Mesenchymal stem cell (in vitro differentiated cells and primary cell): ENCODE data around the gene CCDC127.
A peak's percentile ranks its signal among the peaks of the same experiment; 100 is the strongest.

Source experiments
- DNase-seq: peaks from one replicate; pipeline ENCODE4 v3.0.0-alpha.2; 2013
- H2AFZ ChIP-seq: one replicate; pipeline ENCODE4 v1.6.1; 2013; ENCODE audit warnings: low read depth, mild to moderate bottlenecking, control low read depth, inconsistent platforms, low read length, moderate library complexity
- H2AK5ac ChIP-seq: 2 replicates; pipeline ENCODE4 v1.6.1; 2013; ENCODE audit warnings: low read length, moderate library complexity, mild to moderate bottlenecking, inconsistent platforms; ENCODE audit not compliant: severe bottlenecking
- H2BK120ac ChIP-seq: one replicate; pipeline ENCODE4 v1.6.1; 2013; ENCODE audit warnings: low read depth, mild to moderate bottlenecking, inconsistent platforms, low read length, moderate library complexity
- H2BK12ac ChIP-seq, 2 experiments: one replicate each; pipeline ENCODE4 v1.6.1; 2013; ENCODE audit warnings: inconsistent platforms in 2 of 2, low read length in 2 of 2, mild to moderate bottlenecking in 2 of 2, moderate library complexity in 2 of 2, control low read depth in 1 of 2
- H2BK15ac ChIP-seq: one replicate; pipeline ENCODE4 v1.6.1; 2013; ENCODE audit warnings: mild to moderate bottlenecking, low read depth, inconsistent platforms; ENCODE audit not compliant: poor library complexity, severe bottlenecking
- H2BK5ac ChIP-seq: 2 replicates; pipeline ENCODE4 v1.6.1; 2013; ENCODE audit warnings: low read depth, mild to moderate bottlenecking, low read length, control low read depth, inconsistent platforms; ENCODE audit not compliant: poor library complexity, severe bottlenecking
- H3K14ac ChIP-seq, 2 experiments: one replicate each; pipeline ENCODE4 v1.6.1; 2013; ENCODE audit warnings: inconsistent platforms in 2 of 2, low read length in 2 of 2, control low read depth in 1 of 2, mild to moderate bottlenecking in 1 of 2, moderate library complexity in 1 of 2
- H3K18ac ChIP-seq, 2 experiments: one replicate each; pipeline ENCODE4 v1.6.1; 2013; ENCODE audit warnings: inconsistent platforms in 2 of 2, low read length in 2 of 2, control low read depth in 1 of 2, low read depth in 1 of 2, mild to moderate bottlenecking in 1 of 2
- H3K23ac ChIP-seq, 2 experiments: one replicate each; pipeline ENCODE4 v1.6.1; 2013; ENCODE audit warnings: inconsistent platforms in 2 of 2, low read length in 2 of 2, mild to moderate bottlenecking in 2 of 2, moderate library complexity in 2 of 2, control low read depth in 1 of 2
- H3K27ac ChIP-seq: 2 replicates; pipeline ENCODE4 v1.5.1; 2013; ENCODE audit warnings: mild to moderate bottlenecking, moderate library complexity, low read length, control low read depth, inconsistent platforms; ENCODE audit not compliant: poor library complexity, severe bottlenecking
- H3K27me3 ChIP-seq, 2 experiments: 2 replicates each; pipeline versions ENCODE4 v1.6.1 to v1.7.0; 2013; ENCODE audit warnings: low read length in 2 of 2, mild to moderate bottlenecking in 2 of 2, moderate library complexity in 2 of 2, control low read depth in 1 of 2, inconsistent platforms in 1 of 2; ENCODE audit not compliant: control insufficient read depth in 1 of 2, insufficient read depth in 1 of 2
- H3K36me3 ChIP-seq, 2 experiments: 2 replicates each; pipeline versions ENCODE4 v1.6.1 to v1.7.0; 2013; ENCODE audit warnings: low read length in 2 of 2, control low read depth in 1 of 2, inconsistent platforms in 1 of 2, low read depth in 1 of 2, mild to moderate bottlenecking in 1 of 2; ENCODE audit not compliant: insufficient read depth in 2 of 2, control insufficient read depth in 1 of 2
- H3K4ac ChIP-seq, 2 experiments: one replicate each; pipeline ENCODE4 v1.6.1; 2013; ENCODE audit warnings: inconsistent platforms in 2 of 2, low read length in 2 of 2, mild to moderate bottlenecking in 2 of 2, moderate library complexity in 2 of 2, control low read depth in 1 of 2, low read depth in 1 of 2
- H3K4me1 ChIP-seq: 2 replicates; pipeline ENCODE4 v1.6.1; 2013; ENCODE audit warnings: low read depth, low read length, control low read depth; ENCODE audit not compliant: control insufficient read depth, insufficient read depth
- H3K4me2 ChIP-seq: 2 replicates; pipeline ENCODE4 v1.6.1; 2013; ENCODE audit warnings: low read length, mild to moderate bottlenecking, inconsistent platforms; ENCODE audit not compliant: poor library complexity, severe bottlenecking
- H3K4me3 ChIP-seq, 2 experiments: 2 replicates each; pipeline versions ENCODE4 v1.5.1 to v1.7.0; 2013; ENCODE audit warnings: low read length in 2 of 2, mild to moderate bottlenecking in 2 of 2, control low read depth in 1 of 2, low read depth in 1 of 2; ENCODE audit not compliant: insufficient read depth in 1 of 2
- H3K79me1 ChIP-seq: replicated peaks from 2 replicates; pipeline ENCODE4 v1.6.1; 2013; ENCODE audit warnings: mild to moderate bottlenecking, control low read depth, low read length, inconsistent platforms; ENCODE audit not compliant: poor library complexity, severe bottlenecking
- H3K9ac ChIP-seq: 2 replicates; pipeline ENCODE4 v1.7.0; 2013; ENCODE audit warnings: mild to moderate bottlenecking, low read length, moderate library complexity
- H3K9me3 ChIP-seq: 2 replicates; pipeline ENCODE4 v1.7.0; 2013; ENCODE audit warnings: mild to moderate bottlenecking, low read length; ENCODE audit not compliant: control insufficient read depth
- H4K8ac ChIP-seq: one replicate; pipeline ENCODE4 v1.6.1; 2013; ENCODE audit warnings: inconsistent platforms, mild to moderate bottlenecking, low read length, moderate library complexity
- H4K91ac ChIP-seq: one replicate; pipeline ENCODE4 v1.6.1; 2013; ENCODE audit warnings: mild to moderate bottlenecking, low read length, inconsistent platforms
- WGBS: methylation state at CpG from one replicate; pipeline ENCODE4 v1.1.7; 2013; ENCODE audit warnings: mixed read lengths; 5-methylcytosine and 5-hydroxymethylcytosine counted together

Gene CCDC127

DNA sequence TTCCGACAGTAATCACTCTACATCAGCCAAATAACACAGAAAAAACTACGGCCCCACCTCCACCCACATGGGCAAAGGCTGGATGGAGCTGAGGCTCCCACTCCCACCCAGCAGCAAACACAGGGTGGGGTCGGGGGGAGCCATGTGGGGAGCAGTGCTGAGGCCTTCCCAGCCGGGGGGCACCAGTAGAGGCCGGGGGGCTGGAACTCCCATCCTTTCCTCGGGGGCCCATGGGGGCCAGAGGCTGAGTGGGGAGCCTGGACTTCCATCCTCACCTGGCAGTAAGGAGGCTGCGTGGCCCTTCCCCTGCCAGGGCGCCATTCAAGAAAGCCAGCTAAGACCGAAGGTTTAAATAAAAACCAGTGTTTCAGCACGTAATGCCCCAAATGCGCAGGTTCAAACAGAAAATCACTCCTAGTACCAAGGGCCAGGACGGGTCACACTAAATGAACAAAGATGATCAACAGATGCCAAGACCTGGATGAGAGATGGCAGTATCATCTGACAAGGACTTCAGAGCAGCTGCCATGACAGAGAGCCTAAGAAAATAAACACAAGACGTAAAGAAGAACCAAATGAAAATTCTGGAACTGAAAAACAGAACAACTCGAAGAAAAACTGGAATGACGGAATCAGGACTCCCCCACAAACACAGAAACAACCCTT, 9.4 kb downstream of the CCDC127 start:
- Histone ChIP-seq H2AFZ (no peak overlapping the region), H3K18ac (no peak overlapping the region), H3K4ac (no peak overlapping the region), H3K36me3 (peaks cover 25 to 31% of the 10 kb centered on the region in 2 experiments), H3K9me3 (peaks cover 2% of the 10 kb centered on the region), H3K79me1 (peaks cover 31% of the 10 kb centered on the region), H3K27me3 (no peaks in the 10 kb centered on the region), H3K9ac (no peak overlapping the region), H3K14ac (no peak overlapping the region), H3K27ac (no peak overlapping the region), H4K8ac (no peak overlapping the region), H2BK5ac (no peak overlapping the region), H3K4me2 (no peak overlapping the region), H3K4me3 (no peak overlapping the region), H2BK15ac (no peak overlapping the region), H3K23ac (no peak overlapping the region), H4K91ac (no peak overlapping the region), H2BK120ac (no peak overlapping the region), H2AK5ac (no peak overlapping the region), H2BK12ac (no peak overlapping the region), H3K4me1 (peaks cover 3% of the 10 kb centered on the region)
- no peak for DNase-seq
- WGBS, result 95% methylated on average over 15 of the region's 15 CpGs

DNA sequence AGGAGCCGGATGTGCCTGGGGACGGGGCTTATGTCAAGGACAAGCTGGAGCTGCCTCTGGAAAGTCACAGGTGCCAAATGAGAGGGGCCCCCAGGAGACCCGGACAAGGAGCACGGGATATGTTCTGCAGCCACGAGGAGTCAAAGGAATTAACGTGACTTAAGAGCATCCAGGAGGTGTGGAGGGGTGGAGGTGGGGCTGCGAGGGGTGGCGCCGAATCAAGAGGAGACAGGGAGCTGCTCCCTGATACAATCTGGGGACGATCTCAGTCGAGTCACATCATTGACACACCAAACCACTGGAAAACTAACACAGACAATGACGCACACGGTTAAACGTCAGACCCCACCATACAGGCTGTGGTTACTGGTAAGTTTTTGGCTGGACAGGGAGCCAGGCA, 10.4 kb downstream of the CCDC127 start:
- no peak overlapping the region for H3K14ac ChIP-seq
- H3K23ac ChIP-seq, result no peak overlapping the region
- no peak overlapping the region for H3K9ac ChIP-seq
- H3K4me3 ChIP-seq, result no peak overlapping the region
- no peak overlapping the region for H4K91ac ChIP-seq
- no peak overlapping the region for H2BK120ac ChIP-seq
- no peak overlapping the region for H4K8ac ChIP-seq
- H3K4me1 ChIP-seq, result peaks cover 3% of the 10 kb centered on the region
- H3K36me3 ChIP-seq, result peaks cover 27 to 33% of the 10 kb centered on the region in 2 experiments
- no peak overlapping the region for H2BK12ac ChIP-seq
- H3K18ac ChIP-seq, result no peak overlapping the region
- no peak overlapping the region for H3K4ac ChIP-seq
- DNase-seq, result no peak
- no peak overlapping the region for H2AFZ ChIP-seq
- H2BK15ac ChIP-seq, result no peak overlapping the region
- H3K27ac ChIP-seq, result no peak overlapping the region
- H3K79me1 ChIP-seq, result peaks cover 34% of the 10 kb centered on the region
- H2AK5ac ChIP-seq, result no peak overlapping the region
- no peak overlapping the region for H3K4me2 ChIP-seq
- no peaks in the 10 kb centered on the region for H3K9me3 ChIP-seq
- 97% methylated on average over 7 of the region's 14 CpGs for WGBS
- no peak overlapping the region for H2BK5ac ChIP-seq
- H3K27me3 ChIP-seq, result no peaks in the 10 kb centered on the region

DNA sequence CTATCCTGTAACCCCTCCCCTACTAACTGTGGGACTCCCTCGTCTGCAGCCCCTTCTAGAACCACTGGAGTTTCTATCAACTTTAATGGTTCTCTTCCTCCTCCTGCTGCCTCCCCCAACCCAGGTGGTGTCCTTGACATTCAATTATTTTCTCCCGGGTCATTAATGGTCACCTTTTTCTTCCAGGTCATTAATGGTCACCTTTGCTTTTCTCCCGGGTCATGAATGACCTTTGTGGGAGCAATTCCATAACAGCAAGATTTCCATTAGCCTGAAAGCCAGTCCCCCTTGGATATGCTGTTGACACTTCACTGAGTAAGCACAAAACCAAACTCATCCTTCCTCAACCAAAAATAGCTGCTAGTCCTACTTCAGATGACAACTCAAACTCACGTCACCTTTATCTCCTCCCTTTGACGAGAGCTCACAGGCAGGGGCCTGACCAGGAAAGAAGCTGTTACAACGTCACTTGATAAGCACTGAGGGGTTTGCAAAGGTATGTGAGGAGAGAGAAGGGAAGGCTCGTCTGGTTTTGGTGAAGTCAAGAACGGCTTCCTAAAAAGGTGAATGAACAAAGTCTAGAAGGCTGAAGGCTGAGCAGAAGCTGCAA, 10.9 kb downstream of the CCDC127 start:
- H4K91ac ChIP-seq, result no peak overlapping the region
- no peak overlapping the region for H3K23ac ChIP-seq
- no peak overlapping the region for H3K4me3 ChIP-seq
- no peak overlapping the region for H2BK15ac ChIP-seq
- peaks cover 27 to 38% of the 10 kb centered on the region in 2 experiments for H3K36me3 ChIP-seq
- H4K8ac ChIP-seq, result no peak overlapping the region
- H2AK5ac ChIP-seq, result no peak overlapping the region
- no peak overlapping the region for H3K4ac ChIP-seq
- no peak overlapping the region for H2BK120ac ChIP-seq
- H2AFZ ChIP-seq, result no peak overlapping the region
- peaks cover 39% of the 10 kb centered on the region for H3K79me1 ChIP-seq
- no peaks in the 10 kb centered on the region for H3K27me3 ChIP-seq
- H3K9me3 ChIP-seq, result no peaks in the 10 kb centered on the region
- no peak overlapping the region for H2BK12ac ChIP-seq
- no peak overlapping the region for H3K14ac ChIP-seq
- no peak for DNase-seq
- no peak overlapping the region for H3K18ac ChIP-seq
- no peak overlapping the region for H2BK5ac ChIP-seq
- no peak overlapping the region for H3K9ac ChIP-seq
- peaks cover 3% of the 10 kb centered on the region for H3K4me1 ChIP-seq
- no peak overlapping the region for H3K4me2 ChIP-seq
- no peak overlapping the region for H3K27ac ChIP-seq
- WGBS, result 86% methylated on average over 8 of the region's 8 CpGs

DNA sequence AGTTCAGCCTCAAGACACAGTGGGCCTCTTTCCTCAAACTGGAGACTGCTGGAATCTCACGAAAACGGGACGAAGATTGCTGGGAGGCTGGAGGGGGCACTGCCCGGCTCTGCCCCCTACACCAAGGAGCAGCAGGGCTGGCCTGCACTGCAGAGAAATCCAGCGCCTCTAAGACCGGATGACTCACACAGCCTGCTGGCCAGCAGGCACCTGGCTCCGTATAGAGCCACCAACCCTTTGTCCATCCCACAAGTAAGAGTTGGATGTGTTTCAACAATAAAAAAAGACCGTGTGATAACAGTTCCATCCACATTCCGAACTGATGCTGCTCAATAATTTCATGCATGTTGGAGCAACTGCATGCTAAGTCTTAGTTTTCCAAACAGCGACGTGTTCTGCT, 11.5 kb downstream of the CCDC127 start:
- 80% methylated on average over 11 of the region's 11 CpGs for WGBS

More for the DNA sequence above, 11.5 kb downstream of the CCDC127 start:
- H4K8ac ChIP-seq, result no peak overlapping the region
- H3K27ac ChIP-seq, result no peak overlapping the region
- peaks cover 32 to 42% of the 10 kb centered on the region in 2 experiments for H3K36me3 ChIP-seq
- H3K9ac ChIP-seq, result peak overlapping the region; percentile 17
- H3K23ac ChIP-seq, result no peak overlapping the region
- no peaks in the 10 kb centered on the region for H3K27me3 ChIP-seq
- H3K18ac ChIP-seq, result no peak overlapping the region
- no peak overlapping the region for H3K4me2 ChIP-seq
- H3K79me1 ChIP-seq, result peaks cover 45% of the 10 kb centered on the region
- no peak overlapping the region for H2BK120ac ChIP-seq
- H3K4ac ChIP-seq, result no peak overlapping the region
- no peak overlapping the region for H2BK5ac ChIP-seq
- H3K14ac ChIP-seq, result no peak overlapping the region
- no peak overlapping the region for H3K4me3 ChIP-seq
- H2AK5ac ChIP-seq, result no peak overlapping the region
- no peak overlapping the region for H2BK12ac ChIP-seq
- H2BK15ac ChIP-seq, result no peak overlapping the region
- no peak overlapping the region for H2AFZ ChIP-seq
- DNase-seq, result peak; percentile 28
- H3K4me1 ChIP-seq, result peaks cover 3% of the 10 kb centered on the region
- no peaks in the 10 kb centered on the region for H3K9me3 ChIP-seq
- H4K91ac ChIP-seq, result no peak overlapping the region
